Measurements from ENCODE around the gene SSTR3.

Gene SSTR3

DNA sequence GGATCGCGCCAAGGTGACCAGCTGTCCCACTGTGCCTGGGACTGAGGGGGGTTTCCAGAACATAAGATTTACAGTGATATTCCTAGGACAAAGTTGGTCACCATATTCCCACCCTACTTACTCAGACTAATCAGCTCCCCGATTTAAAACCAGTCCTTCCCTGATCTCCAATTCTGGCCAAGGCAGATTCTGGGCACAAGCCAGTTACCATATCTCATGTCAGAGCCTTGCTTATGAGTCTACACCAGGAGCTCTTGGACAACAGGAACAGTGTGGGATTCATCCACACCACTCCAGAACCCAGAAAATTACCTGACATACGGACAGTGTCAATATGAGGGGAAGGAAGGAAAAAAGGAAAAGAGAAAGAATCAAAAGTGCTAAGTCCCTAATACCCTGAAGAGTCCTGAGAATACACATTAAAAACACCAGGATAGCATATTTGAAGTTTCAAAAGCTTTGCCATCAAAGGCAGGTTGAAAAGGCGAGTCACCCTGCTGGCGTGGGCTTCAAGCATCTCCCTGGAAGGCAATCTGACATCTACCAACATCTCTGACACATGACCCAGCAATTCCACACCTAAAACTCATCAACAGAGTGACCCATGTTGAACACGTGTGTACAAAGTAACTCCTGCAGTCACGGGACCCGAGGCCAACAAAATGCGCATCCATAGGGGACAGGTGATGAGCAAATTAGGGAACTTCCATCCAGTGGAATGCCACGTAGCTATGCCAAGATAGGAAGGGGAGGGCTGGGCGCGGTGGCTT lies 54.6 kb downstream of the SSTR3 start:
- Histone ChIP-seq H3K4me3 (replicated peaks; ENCODE audit: insufficient read depth, low read length) (no peak overlapping the region), H3K27me3 (ENCODE audit: insufficient read depth, poor library complexity, severe bottlenecking) (no peaks in the 10 kb centered on the region), H3K27ac (replicated peaks) (no peak overlapping the region)
- TF ChIP-seq GABPA (IDR thresholded peaks at IDR 0.05; ENCODE audit: low read depth), result no peak
- TF ChIP-seq, protein P1, sequence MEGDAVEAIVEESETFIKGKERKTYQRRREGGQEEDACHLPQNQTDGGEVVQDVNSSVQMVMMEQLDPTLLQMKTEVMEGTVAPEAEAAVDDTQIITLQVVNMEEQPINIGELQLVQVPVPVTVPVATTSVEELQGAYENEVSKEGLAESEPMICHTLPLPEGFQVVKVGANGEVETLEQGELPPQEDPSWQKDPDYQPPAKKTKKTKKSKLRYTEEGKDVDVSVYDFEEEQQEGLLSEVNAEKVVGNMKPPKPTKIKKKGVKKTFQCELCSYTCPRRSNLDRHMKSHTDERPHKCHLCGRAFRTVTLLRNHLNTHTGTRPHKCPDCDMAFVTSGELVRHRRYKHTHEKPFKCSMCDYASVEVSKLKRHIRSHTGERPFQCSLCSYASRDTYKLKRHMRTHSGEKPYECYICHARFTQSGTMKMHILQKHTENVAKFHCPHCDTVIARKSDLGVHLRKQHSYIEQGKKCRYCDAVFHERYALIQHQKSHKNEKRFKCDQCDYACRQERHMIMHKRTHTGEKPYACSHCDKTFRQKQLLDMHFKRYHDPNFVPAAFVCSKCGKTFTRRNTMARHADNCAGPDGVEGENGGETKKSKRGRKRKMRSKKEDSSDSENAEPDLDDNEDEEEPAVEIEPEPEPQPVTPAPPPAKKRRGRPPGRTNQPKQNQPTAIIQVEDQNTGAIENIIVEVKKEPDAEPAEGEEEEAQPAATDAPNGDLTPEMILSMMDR (IDR thresholded peaks at IDR 0.05; ENCODE audit: insufficient read depth, low read length), result no peak
- TF ChIP-seq SPI1 (IDR thresholded peaks at IDR 0.05; ENCODE audit: borderline replicate concordance, low read depth), result no peak
- TF ChIP-seq POLR2AphosphoS5 (IDR thresholded peaks at IDR 0.05; ENCODE audit: low read depth), result no peak
- TF ChIP-seq, protein P2, sequence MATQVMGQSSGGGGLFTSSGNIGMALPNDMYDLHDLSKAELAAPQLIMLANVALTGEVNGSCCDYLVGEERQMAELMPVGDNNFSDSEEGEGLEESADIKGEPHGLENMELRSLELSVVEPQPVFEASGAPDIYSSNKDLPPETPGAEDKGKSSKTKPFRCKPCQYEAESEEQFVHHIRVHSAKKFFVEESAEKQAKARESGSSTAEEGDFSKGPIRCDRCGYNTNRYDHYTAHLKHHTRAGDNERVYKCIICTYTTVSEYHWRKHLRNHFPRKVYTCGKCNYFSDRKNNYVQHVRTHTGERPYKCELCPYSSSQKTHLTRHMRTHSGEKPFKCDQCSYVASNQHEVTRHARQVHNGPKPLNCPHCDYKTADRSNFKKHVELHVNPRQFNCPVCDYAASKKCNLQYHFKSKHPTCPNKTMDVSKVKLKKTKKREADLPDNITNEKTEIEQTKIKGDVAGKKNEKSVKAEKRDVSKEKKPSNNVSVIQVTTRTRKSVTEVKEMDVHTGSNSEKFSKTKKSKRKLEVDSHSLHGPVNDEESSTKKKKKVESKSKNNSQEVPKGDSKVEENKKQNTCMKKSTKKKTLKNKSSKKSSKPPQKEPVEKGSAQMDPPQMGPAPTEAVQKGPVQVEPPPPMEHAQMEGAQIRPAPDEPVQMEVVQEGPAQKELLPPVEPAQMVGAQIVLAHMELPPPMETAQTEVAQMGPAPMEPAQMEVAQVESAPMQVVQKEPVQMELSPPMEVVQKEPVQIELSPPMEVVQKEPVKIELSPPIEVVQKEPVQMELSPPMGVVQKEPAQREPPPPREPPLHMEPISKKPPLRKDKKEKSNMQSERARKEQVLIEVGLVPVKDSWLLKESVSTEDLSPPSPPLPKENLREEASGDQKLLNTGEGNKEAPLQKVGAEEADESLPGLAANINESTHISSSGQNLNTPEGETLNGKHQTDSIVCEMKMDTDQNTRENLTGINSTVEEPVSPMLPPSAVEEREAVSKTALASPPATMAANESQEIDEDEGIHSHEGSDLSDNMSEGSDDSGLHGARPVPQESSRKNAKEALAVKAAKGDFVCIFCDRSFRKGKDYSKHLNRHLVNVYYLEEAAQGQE (IDR thresholded peaks at IDR 0.05; ENCODE audit: insufficient replicate concordance, low read depth), result no peak
- DNase-seq (ENCODE audit: low read depth in 1 of 2, low spot score in 1 of 2), result no peak

DNA sequence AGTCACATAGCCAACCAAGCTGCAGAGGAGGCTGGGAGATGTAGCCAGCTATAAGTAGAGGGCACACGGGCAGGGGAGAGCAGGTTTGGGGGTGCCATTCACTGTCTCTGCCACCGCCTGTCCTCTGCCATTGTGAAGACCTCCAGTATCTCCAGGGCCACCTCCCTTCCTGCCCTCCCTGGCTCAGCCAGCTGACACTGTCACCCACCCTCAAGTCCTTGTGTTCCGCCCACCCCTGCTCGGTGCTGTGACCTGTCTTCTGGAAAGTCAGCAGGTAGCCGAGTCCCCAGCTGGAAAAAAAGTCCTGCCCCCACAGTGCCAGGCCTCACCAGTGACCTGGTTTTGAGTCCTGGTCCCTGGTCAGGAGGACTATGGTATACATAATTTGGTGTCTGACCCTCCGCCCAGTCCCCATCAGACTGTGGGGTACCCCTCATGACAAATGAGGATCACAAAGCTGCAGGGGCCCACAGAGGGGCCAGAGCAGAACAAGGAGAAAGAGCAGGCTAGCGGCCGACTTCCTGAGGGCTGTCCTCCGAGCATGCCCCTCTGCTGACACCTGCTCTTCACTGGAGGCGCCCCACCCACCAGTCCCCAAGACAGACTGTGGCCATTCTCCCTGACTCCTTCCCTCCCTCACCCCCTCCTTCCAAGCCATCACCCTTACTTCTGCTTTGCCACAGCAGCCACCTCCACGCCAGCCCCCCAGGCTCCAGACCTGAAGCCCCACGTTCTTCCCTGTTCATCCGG lies 55.4 kb downstream of the SSTR3 start:
- Histone ChIP-seq H3K27me3 (ENCODE audit: insufficient read depth, poor library complexity, severe bottlenecking) (no peaks in the 10 kb centered on the region), H3K4me3 (replicated peaks; ENCODE audit: insufficient read depth, low read length) (no peak overlapping the region), H3K27ac (replicated peaks) (no peak overlapping the region)
- DNase-seq (ENCODE audit: low read depth in 1 of 2, low spot score in 1 of 2), result no peak
- TF ChIP-seq, protein P2 (IDR thresholded peaks at IDR 0.05; ENCODE audit: insufficient replicate concordance, low read depth), result no peak
- no peak for TF ChIP-seq POLR2AphosphoS5 (IDR thresholded peaks at IDR 0.05; ENCODE audit: low read depth)
- TF ChIP-seq GABPA (IDR thresholded peaks at IDR 0.05; ENCODE audit: low read depth), result no peak
- TF ChIP-seq, protein P1 (IDR thresholded peaks at IDR 0.05; ENCODE audit: insufficient read depth, low read length), result no peak
- TF ChIP-seq SPI1 (IDR thresholded peaks at IDR 0.05; ENCODE audit: borderline replicate concordance, low read depth), result no peak

DNA sequence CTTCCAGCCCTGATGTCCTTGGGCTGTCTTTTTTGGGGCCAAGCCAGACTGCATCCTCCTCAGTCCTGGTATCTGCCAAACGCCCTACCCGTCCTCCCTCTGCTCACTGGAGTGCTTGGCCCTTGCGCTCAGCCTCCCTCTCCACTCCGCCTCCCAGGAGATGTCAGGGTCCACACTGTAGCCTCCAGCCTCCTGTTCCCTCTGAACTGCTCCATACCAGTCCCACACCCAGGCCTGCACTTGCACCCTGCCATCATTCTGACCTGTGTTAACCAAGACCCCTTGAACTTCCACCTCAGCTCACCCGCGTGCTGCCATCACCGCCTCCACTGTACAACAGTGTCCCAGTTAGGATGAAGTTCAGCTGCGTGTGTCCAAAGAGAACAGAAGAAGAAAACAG lies 56.3 kb downstream of the SSTR3 start:
- TF ChIP-seq, protein P1 (IDR thresholded peaks at IDR 0.05; ENCODE audit: insufficient read depth, low read length), result no peak
- no peak for TF ChIP-seq SPI1 (IDR thresholded peaks at IDR 0.05; ENCODE audit: borderline replicate concordance, low read depth)
- TF ChIP-seq, protein P2 (IDR thresholded peaks at IDR 0.05; ENCODE audit: insufficient replicate concordance, low read depth), result no peak
- TF ChIP-seq GABPA (IDR thresholded peaks at IDR 0.05; ENCODE audit: low read depth), result no peak
- TF ChIP-seq POLR2AphosphoS5 (IDR thresholded peaks at IDR 0.05; ENCODE audit: low read depth), result no peak
- DNase-seq (ENCODE audit: low read depth in 1 of 2, low spot score in 1 of 2), result no peak
- no peak overlapping the region for H3K27ac ChIP-seq (replicated peaks)
- H3K27me3 ChIP-seq (ENCODE audit: insufficient read depth, poor library complexity, severe bottlenecking), result no peaks in the 10 kb centered on the region
- no peak overlapping the region for H3K4me3 ChIP-seq (replicated peaks; ENCODE audit: insufficient read depth, low read length)

Data from HL-60 (cell line).